ENCODE measurements around the gene ALPK3. TPM values are rescaled to one million over a fixed set of nuclear protein-coding genes. Genes with fewer than 3 reads are reported as not detected.

The ALPK3 gene
- polyA plus RNA-seq, 1 experiment, result 0.06 TPM

GRCh38 chr15:84861781-84862180 lies 44.6 kb downstream of the ALPK3 start:
- H3K36me3 ChIP-seq (ENCODE audit: control insufficient read depth, insufficient read depth, low read length), result no peaks in the 10 kb centered on the region
- H3K4me3 ChIP-seq (ENCODE audit: low read depth, low read length), result no peak overlapping the region
- POLR2A ChIA-PET, result no interaction called here
- no peaks in the 10 kb centered on the region for H3K27me3 ChIP-seq (ENCODE audit: control insufficient read depth, insufficient read depth, low read length)
- CTCF ChIA-PET, result interaction anchor here (0.8 to 4.6 kb wide), 2 partner anchors 17 to 67 kb away, joined by 3 to 34 read pairs; no protein-coding TSS in a partner anchor
- no peak for DNase-seq (ENCODE audit: low read depth)
- TF ChIP-seq CTCF (IDR thresholded peaks at IDR 0.05; ENCODE audit: insufficient read depth, low read depth, low read length), result no peak

DNA sequence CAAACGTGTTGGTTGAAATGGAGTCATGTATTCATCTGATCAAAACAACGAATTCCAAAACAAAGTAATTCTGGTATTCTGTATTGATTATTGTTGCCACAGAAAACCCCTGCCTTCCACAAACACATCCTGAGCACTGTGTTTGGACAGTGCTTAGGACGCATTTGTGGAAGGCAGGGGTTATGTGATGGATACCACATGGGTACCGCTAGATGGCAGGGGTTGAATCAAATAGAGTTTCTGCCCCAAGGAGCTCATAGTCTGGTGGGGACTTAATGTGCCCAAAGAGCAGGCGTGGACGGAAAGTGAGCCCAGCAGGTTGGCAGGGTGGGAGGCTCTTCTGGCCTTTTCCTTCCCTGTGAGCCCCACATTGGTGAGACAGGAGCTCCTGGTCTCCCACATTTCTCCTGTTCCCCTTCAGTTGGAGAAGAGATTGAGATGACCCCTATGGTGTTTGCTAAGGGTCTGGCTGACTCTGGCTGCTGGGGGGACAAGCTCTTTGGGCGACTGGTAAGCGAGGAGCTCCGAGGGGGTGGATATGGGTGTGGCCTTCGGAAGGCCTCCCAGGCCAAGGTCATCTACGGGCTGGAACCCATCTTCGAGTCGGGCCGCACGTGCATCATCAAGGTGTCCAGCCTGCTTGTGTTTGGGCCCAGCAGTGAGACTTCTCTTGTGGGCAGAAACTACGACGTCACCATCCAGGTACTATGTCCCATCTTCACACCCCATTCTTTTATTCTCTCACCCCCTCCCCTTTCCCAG lies 45.2 kb downstream of the ALPK3 start:
- H3K36me3 ChIP-seq (ENCODE audit: control insufficient read depth, insufficient read depth, low read length), result no peaks in the 10 kb centered on the region
- ChIA-PET CTCF (interaction anchor here (0.8 to 4.6 kb wide), 2 partner anchors 17 to 67 kb away, joined by 3 to 34 read pairs; no protein-coding TSS in a partner anchor), POLR2A (no interaction called here)
- DNase-seq (ENCODE audit: low read depth), result no peak
- no peaks in the 10 kb centered on the region for H3K27me3 ChIP-seq (ENCODE audit: control insufficient read depth, insufficient read depth, low read length)
- TF ChIP-seq CTCF (IDR thresholded peaks at IDR 0.05; ENCODE audit: insufficient read depth, low read depth, low read length), result no peak
- H3K4me3 ChIP-seq (ENCODE audit: low read depth, low read length), result no peak overlapping the region

- POLR2A ChIA-PET, result no interaction called here
- DNase-seq (ENCODE audit: low read depth), result no peak
Measured at GRCh38 chr15:84863565-84864443, 46.6 kb downstream of the ALPK3 start.

GRCh38 chr15:84864444-84864795 lies 47.3 kb downstream of the ALPK3 start:
- no peaks in the 10 kb centered on the region for H3K27me3 ChIP-seq (ENCODE audit: control insufficient read depth, insufficient read depth, low read length)
- ChIA-PET CTCF (interaction anchor here (0.7 to 4.6 kb wide), 6 partner anchors 10 to 276 kb away, joined by 3 to 34 read pairs (median 5); no protein-coding TSS in a partner anchor), POLR2A (no interaction called here)
- no peak overlapping the region for H3K4me3 ChIP-seq (ENCODE audit: low read depth, low read length)
- no peaks in the 10 kb centered on the region for H3K36me3 ChIP-seq (ENCODE audit: control insufficient read depth, insufficient read depth, low read length)
- no peak for TF ChIP-seq CTCF (IDR thresholded peaks at IDR 0.05; ENCODE audit: insufficient read depth, low read depth, low read length)
- no peak for DNase-seq (ENCODE audit: low read depth)

More at GRCh38 chr15:84863565-84864443, 46.6 kb downstream of the ALPK3 start:
- CTCF ChIA-PET, result interaction anchor here (0.7 to 4.6 kb wide), 6 partner anchors 11 to 276 kb away, joined by 3 to 34 read pairs (median 5); no protein-coding TSS in a partner anchor
- H3K4me3 ChIP-seq (ENCODE audit: low read depth, low read length), result no peak overlapping the region
- H3K36me3 ChIP-seq (ENCODE audit: control insufficient read depth, insufficient read depth, low read length), result no peaks in the 10 kb centered on the region
- TF ChIP-seq CTCF (IDR thresholded peaks at IDR 0.05; ENCODE audit: insufficient read depth, low read depth, low read length), result peak; percentile 18; the same call in 1 of the 2 replicates
- no peaks in the 10 kb centered on the region for H3K27me3 ChIP-seq (ENCODE audit: control insufficient read depth, insufficient read depth, low read length)

- TF ChIP-seq CTCF (IDR thresholded peaks at IDR 0.05; ENCODE audit: insufficient read depth, low read depth, low read length), result no peak
- CTCF ChIA-PET, result interaction anchor here (1.2 to 4.6 kb wide), 5 partner anchors 10 to 64 kb away, joined by 3 to 34 read pairs (median 6); no protein-coding TSS in a partner anchor
Measured at GRCh38 chr15:84865074-84865569, 48.0 kb downstream of the ALPK3 start.

More at GRCh38 chr15:84865074-84865569, 48.0 kb downstream of the ALPK3 start:
- no peaks in the 10 kb centered on the region for H3K36me3 ChIP-seq (ENCODE audit: control insufficient read depth, insufficient read depth, low read length)
- no peak overlapping the region for H3K4me3 ChIP-seq (ENCODE audit: low read depth, low read length)
- POLR2A ChIA-PET, result no interaction called here
- H3K27me3 ChIP-seq (ENCODE audit: control insufficient read depth, insufficient read depth, low read length), result no peaks in the 10 kb centered on the region
- no peak for DNase-seq (ENCODE audit: low read depth)
